Measurements from ENCODE around the gene PAK4.

The PAK4 gene

GRCh38 chr19:39193803-39194202 lies 68.2 kb downstream of the PAK4 start:
- no peak for TF ChIP-seq REST (IDR thresholded peaks at IDR 0.05; ENCODE audit: low read depth)
- TF ChIP-seq RAD21 (IDR thresholded peaks at IDR 0.05; ENCODE audit: low read depth), result no peak
- TF ChIP-seq NFIC (IDR thresholded peaks at IDR 0.05), result no peak
- TF ChIP-seq MAX (IDR thresholded peaks at IDR 0.05), result no peak
- TF ChIP-seq CEBPB (IDR thresholded peaks at IDR 0.05), result no peak
- no peak for TF ChIP-seq EP300 (IDR thresholded peaks at IDR 0.05; ENCODE audit: borderline replicate concordance)
- no peak for TF ChIP-seq TCF12 (IDR thresholded peaks at IDR 0.05; ENCODE audit: low read depth)

GRCh38 chr19:39194832-39195542 lies 69.4 kb downstream of the PAK4 start:
- no peak for TF ChIP-seq NFIC (IDR thresholded peaks at IDR 0.05)
- TF ChIP-seq USF1 (IDR thresholded peaks at IDR 0.05), result no peak
- TF ChIP-seq ZBTB7A (IDR thresholded peaks at IDR 0.05; ENCODE audit: low read depth), result no peak
- TF ChIP-seq TEAD4 (IDR thresholded peaks at IDR 0.05), result peak; percentile 42; the same call in 1 of the 2 replicates
- TF ChIP-seq TAF1 (IDR thresholded peaks at IDR 0.05; ENCODE audit: low read depth), result no peak

GRCh38 chr19:39195755-39196154 lies 70.2 kb downstream of the PAK4 start:
- TF ChIP-seq CREB1 (IDR thresholded peaks at IDR 0.05; ENCODE audit: low read depth) (no peak), EGR1 (IDR thresholded peaks at IDR 0.05) (no peak), TEAD4 (IDR thresholded peaks at IDR 0.05) (no peak), RAD21 (IDR thresholded peaks at IDR 0.05; ENCODE audit: low read depth) (no peak), FOXM1 (IDR thresholded peaks at IDR 0.05; ENCODE audit: borderline replicate concordance, low read depth) (no peak), ZBTB7A (IDR thresholded peaks at IDR 0.05; ENCODE audit: low read depth) (no peak), MAX (IDR thresholded peaks at IDR 0.05) (no peak), EP300 (IDR thresholded peaks at IDR 0.05; ENCODE audit: borderline replicate concordance) (no peak), YY1 (IDR thresholded peaks at IDR 0.05; ENCODE audit: low read depth) (no peak), USF1 (IDR thresholded peaks at IDR 0.05) (no peak), NFIC (IDR thresholded peaks at IDR 0.05) (no peak), REST (IDR thresholded peaks at IDR 0.05; ENCODE audit: low read depth) (no peak), TCF12 (IDR thresholded peaks at IDR 0.05; ENCODE audit: low read depth) (no peak), CEBPB (IDR thresholded peaks at IDR 0.05) (no peak), TAF1 (IDR thresholded peaks at IDR 0.05; ENCODE audit: low read depth) (no peak)

GRCh38 chr19:39196320-39196719 lies 70.7 kb downstream of the PAK4 start:
- TF ChIP-seq EGR1 (IDR thresholded peaks at IDR 0.05) (no peak), EP300 (IDR thresholded peaks at IDR 0.05; ENCODE audit: borderline replicate concordance) (no peak), TAF1 (IDR thresholded peaks at IDR 0.05; ENCODE audit: low read depth) (no peak), FOXM1 (IDR thresholded peaks at IDR 0.05; ENCODE audit: borderline replicate concordance, low read depth) (no peak), ZBTB7A (IDR thresholded peaks at IDR 0.05; ENCODE audit: low read depth) (0 out of 2 replicates have a peak, but pooled peaks have one; percentile 28)

- TF ChIP-seq ZBTB7A (IDR thresholded peaks at IDR 0.05; ENCODE audit: low read depth), result no peak
- TF ChIP-seq MAX (IDR thresholded peaks at IDR 0.05), result peak; percentile 89
- no peak for TF ChIP-seq YY1 (IDR thresholded peaks at IDR 0.05; ENCODE audit: low read depth)
- no peak for TF ChIP-seq CREB1 (IDR thresholded peaks at IDR 0.05; ENCODE audit: low read depth)
- TF ChIP-seq EGR1 (IDR thresholded peaks at IDR 0.05), result no peak
- no peak for TF ChIP-seq NFIC (IDR thresholded peaks at IDR 0.05)
Observed at GRCh38 chr19:39196860-39197562, 71.4 kb downstream of the PAK4 start, which contains the start of gene NCCRP1. Gene NCCRP1 (plus strand): TSS chr19:39196964. CDS start chr19:39196983, 19 bp downstream.

- TF ChIP-seq REST (IDR thresholded peaks at IDR 0.05; ENCODE audit: low read depth) (no peak), TCF12 (IDR thresholded peaks at IDR 0.05; ENCODE audit: low read depth) (no peak), RAD21 (IDR thresholded peaks at IDR 0.05; ENCODE audit: low read depth) (peak; percentile 18; the same call in 1 of the 2 replicates), MAX (IDR thresholded peaks at IDR 0.05) (no peak), CREB1 (IDR thresholded peaks at IDR 0.05; ENCODE audit: low read depth) (no peak), EGR1 (IDR thresholded peaks at IDR 0.05) (no peak), ZBTB7A (IDR thresholded peaks at IDR 0.05; ENCODE audit: low read depth) (no peak)
Observed at GRCh38 chr19:39197808-39198207, 72.2 kb downstream of the PAK4 start.
